Omental fat pad (tissue), 4 donors: ENCODE measurements around the gene DRG1. TPM values are rescaled to one million over a fixed set of nuclear protein-coding genes. Genes with fewer than 3 reads are reported as not detected.

Source experiments
- small RNA-seq: library from RNA; depleted of rRNA; stranded (forward); fragments of <200 nt; gene quantifications from one replicate; pipeline ENCODE3, GENCODE V24; 2016
- total RNA-seq, 4 donors: library from RNA; depleted of rRNA; stranded (reverse); fragments of >200 nt; gene quantifications; one replicate each; pipeline ENCODE4 v1.1.0, GENCODE V29; 2016

The DRG1 gene
- total RNA-seq, 4 donors from 2014 or later = 59.1 to 88.7 (median 69.2) TPM

Small RNA genes lying within 50 kb of the gene (small RNA-seq; reads per million reads assigned to genes)
- gene RNU6-28P = not detected
- not detected for gene RNU6-338P

Other genes with a start within 250 kb of the DRG1 start
- 10 to 100 TPM; 25.1 to 39.4 (median 30.0) TPM for gene RNF185, start 239.4 kb upstream of the DRG1 start, total RNA-seq
- 10 to 100 TPM; 32.0 to 66.2 (median 40.7) TPM for gene LIMK2, start 187.3 kb upstream of the DRG1 start, total RNA-seq
- gene PIK3IP1, start 107.1 kb upstream of the DRG1 start, total RNA-seq = 10 to 100 TPM; 32.8 to 61.2 (median 47.1) TPM
- 10 to 100 TPM; 10.8 to 15.4 (median 14.8) TPM for gene PATZ1, start 53.3 kb upstream of the DRG1 start, total RNA-seq
- 10 to 100 TPM in 3 of 4 donors, 1 to 10 TPM in 1; 9.5 to 20.5 (median 16.6) TPM for gene EIF4ENIF1, start 90.2 kb downstream of the DRG1 start, total RNA-seq
- gene SFI1, start 96.9 kb downstream of the DRG1 start, total RNA-seq = 10 to 100 TPM in 3 of 4 donors, 1 to 10 TPM in 1; 8.8 to 19.9 (median 18.8) TPM